Mucosa of rectum (tissue), 2 donors: Measurements from ENCODE around the gene MYO1F.

ENCODE experiments used
- H3K27ac ChIP-seq, 2 donors: one replicate each; pipeline ENCODE4 v1.7.0; 2013; ENCODE audit warnings: inconsistent platforms in 2 of 2, low read depth in 2 of 2, low read length in 2 of 2
- H3K27me3 ChIP-seq, 2 donors: one replicate each; pipeline ENCODE4 v1.7.0; 2013; ENCODE audit warnings: low read length in 2 of 2; ENCODE audit not compliant: control insufficient read depth in 2 of 2, insufficient read depth in 2 of 2
- H3K36me3 ChIP-seq, 2 donors: one replicate each; pipeline ENCODE4 v1.7.0; 2013; ENCODE audit warnings: low read length in 2 of 2; ENCODE audit not compliant: control insufficient read depth in 2 of 2, insufficient read depth in 2 of 2
- H3K4me1 ChIP-seq, 2 donors: one replicate each; pipeline ENCODE4 v1.7.0; 2013; ENCODE audit warnings: low read length in 2 of 2, mild to moderate bottlenecking in 1 of 2; ENCODE audit not compliant: control insufficient read depth in 2 of 2, insufficient read depth in 2 of 2
- H3K4me3 ChIP-seq, 2 donors: one replicate each; pipeline ENCODE4 v1.7.0; 2013; ENCODE audit warnings: low read length in 2 of 2
- H3K9ac ChIP-seq, 2 donors: one replicate each; pipeline ENCODE4 v1.7.0; 2013; ENCODE audit warnings: low read length in 2 of 2, low read depth in 1 of 2, mild to moderate bottlenecking in 1 of 2
- H3K9me3 ChIP-seq, 2 donors: one replicate each; pipeline ENCODE4 v1.7.0; 2013; ENCODE audit warnings: low read length in 2 of 2; ENCODE audit not compliant: control insufficient read depth in 2 of 2
- donor health status: healthy.
- donor health status: Normal muscosa, but diverticular disease.

The MYO1F gene

DNA sequence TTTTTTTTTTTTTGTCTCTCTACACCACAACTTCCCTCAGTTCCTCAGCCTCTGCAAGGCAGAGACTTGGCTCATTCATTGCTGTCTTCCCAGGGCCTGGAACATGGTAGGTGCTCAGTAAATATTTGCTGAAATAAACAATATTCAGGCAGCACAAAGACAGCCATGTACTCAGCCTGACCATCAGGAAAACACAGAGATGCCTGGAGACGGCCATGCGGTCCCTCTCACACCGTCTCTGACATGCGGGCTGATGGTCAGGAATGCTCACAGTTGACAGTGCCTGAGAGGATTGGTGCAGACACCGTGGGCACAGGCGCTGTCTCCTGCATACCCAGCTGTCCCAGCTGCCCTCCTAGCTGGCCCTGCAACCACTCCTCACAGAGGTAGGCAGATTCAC, 75.7 kb downstream of the MYO1F start:
- Histone ChIP-seq H3K4me3 (no peak overlapping the region), H3K36me3 (no peaks in the 10 kb centered on the region), H3K27ac (no peak overlapping the region), H3K27me3 (no peaks in the 10 kb centered on the region), H3K9me3 (no peaks in the 10 kb centered on the region), H3K9ac (no peak overlapping the region), H3K4me1 (peaks cover 3 to 7% of the 10 kb centered on the region in 2 donors)

DNA sequence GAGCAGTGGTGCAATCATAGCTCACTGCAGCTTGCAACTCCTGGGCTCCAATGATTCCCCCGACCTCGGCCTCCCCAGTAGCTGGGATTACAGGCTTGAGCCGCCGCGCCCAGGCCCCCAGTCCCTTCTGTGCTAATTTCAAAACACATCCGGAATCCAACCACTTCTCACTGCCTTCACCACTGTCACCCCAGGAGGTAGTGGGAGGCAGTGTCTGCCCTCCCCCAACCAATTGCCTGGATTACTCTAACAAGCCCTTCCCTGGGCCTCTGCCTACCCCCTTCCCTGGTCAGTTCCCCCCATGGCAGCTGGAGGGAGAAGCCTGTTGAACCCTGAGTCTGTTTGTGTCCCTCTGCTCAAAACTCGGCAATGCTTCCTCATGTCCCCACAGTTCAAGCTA, 77.1 kb downstream of the MYO1F start:
- no peaks in the 10 kb centered on the region for H3K9me3 ChIP-seq
- no peak overlapping the region for H3K9ac ChIP-seq
- no peaks in the 10 kb centered on the region for H3K27me3 ChIP-seq
- H3K27ac ChIP-seq, result no peak overlapping the region
- H3K4me1 ChIP-seq, result no peaks in the 10 kb centered on the region
- no peaks in the 10 kb centered on the region for H3K36me3 ChIP-seq
- H3K4me3 ChIP-seq, result no peak overlapping the region

DNA sequence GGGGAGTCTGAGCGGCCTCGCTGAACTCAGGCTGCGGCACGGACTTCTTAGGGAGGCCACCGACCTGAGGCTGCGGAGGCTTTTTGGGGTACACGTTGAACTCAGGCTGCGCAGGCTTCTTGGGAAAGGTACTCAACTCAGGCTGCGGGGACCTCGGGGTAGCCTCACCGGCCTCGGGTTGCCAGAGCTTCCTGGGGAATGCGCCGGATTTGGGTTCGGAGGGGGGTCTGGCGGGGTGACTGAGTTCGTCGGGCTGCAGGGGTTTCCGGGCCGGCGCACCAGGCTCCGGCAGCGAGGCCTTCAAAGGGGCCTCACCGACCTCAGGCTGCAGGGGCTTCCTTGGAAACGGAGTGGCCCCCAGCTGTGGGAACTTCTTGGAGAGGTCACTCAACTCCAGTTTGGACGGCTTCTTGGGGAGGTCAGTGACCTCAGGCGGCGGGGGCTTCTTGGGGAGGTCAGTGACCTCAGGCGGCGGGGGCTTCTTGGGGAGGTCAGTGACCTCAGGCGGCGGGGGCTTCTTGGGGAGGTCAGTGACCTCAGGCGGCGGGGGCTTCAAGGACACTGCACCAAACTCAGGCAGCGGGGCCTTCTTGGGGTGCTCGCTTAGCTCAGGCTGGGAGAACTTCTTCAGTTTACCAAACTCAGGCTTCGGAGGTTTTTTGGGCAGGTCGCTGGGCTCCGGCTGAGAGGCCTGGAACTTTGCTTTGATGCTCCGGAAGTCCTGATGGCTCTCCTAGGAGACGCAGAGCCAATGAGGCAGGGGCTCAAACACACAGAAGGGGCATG, 78.0 kb downstream of the MYO1F start:
- no peak overlapping the region for H3K27ac ChIP-seq
- no peaks in the 10 kb centered on the region for H3K27me3 ChIP-seq
- no peak overlapping the region for H3K4me3 ChIP-seq
- H3K9me3 ChIP-seq, result no peaks in the 10 kb centered on the region
- no peaks in the 10 kb centered on the region for H3K36me3 ChIP-seq
- H3K9ac ChIP-seq, result no peak overlapping the region
- no peaks in the 10 kb centered on the region for H3K4me1 ChIP-seq

DNA sequence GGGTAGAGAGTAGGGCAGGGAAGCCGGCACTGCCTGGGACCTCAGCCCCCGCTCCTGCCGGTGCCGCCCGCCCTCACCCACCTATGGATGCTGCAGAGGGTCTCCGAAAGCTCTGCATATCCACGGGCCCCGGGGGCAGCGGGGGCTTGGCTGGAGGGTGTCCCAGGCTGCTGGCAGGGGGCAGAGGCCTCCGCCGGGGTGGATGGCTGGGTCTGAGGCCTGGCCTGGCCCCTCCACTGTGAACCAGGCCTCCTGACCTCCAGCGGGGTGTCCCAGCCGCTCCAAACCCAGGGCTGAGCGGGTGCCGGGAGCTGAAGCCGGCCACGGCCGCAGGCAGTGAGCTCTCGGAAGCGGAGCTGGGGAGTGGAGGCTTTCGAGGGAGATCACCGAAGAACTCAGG, 78.9 kb downstream of the MYO1F start:
- no peaks in the 10 kb centered on the region for H3K27me3 ChIP-seq
- no peak overlapping the region for H3K4me3 ChIP-seq
- no peaks in the 10 kb centered on the region for H3K36me3 ChIP-seq
- H3K27ac ChIP-seq, result no peak overlapping the region
- no peaks in the 10 kb centered on the region for H3K9me3 ChIP-seq
- no peak overlapping the region for H3K9ac ChIP-seq
- no peaks in the 10 kb centered on the region for H3K4me1 ChIP-seq

DNA sequence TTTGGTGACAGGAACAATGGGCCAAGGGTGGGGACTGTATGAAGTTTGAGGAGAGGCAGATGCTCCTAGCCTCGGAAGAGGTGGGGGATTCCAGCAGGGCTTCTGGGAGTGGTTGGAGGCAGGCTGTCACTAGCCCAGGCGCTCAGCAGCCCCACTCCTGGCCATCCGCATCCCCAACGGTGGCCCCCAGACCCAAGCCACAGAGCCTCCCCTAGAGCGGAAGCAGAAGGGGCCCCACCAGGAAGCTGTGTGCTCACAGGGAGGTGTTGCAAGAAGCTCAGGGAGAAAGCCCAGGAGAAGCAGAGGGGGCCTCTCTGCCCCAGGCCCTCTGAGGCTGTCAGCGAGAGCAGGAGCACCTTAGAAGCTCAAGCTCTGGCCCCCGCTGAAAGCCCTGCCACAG, 83.1 kb downstream of the MYO1F start:
- H3K27ac ChIP-seq, result no peak overlapping the region
- H3K4me3 ChIP-seq, result no peak overlapping the region

DNA sequence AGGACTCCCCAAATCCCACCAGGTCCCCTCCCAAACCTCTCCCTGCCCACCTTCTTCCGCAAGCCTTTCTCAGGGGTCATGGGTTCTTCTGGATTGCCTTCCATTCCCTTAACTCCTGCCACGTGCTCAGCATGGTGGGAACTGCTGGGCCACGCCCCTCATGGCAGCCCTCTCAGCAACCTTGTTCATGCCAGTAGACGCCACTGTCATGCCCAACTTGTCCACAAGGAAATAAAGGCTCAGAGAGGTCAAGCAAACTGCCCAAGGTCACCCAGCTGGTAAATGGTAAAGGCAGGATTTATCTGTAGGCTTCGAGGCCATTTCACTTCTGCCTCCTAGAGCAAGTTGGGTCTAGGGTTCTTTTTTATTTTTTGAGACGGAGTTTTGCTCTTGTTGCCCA, 85.7 kb downstream of the MYO1F start:
- H3K4me3 ChIP-seq, result no peak overlapping the region
- H3K36me3 ChIP-seq, result peaks cover 20 to 26% of the 10 kb centered on the region in 2 donors
- no peak overlapping the region for H3K9ac ChIP-seq
- H3K9me3 ChIP-seq, result no peaks in the 10 kb centered on the region
- H3K27ac ChIP-seq, result no peak overlapping the region
- peaks cover 0 to 3% of the 10 kb centered on the region in 2 donors for H3K4me1 ChIP-seq
- H3K27me3 ChIP-seq, result no peaks in the 10 kb centered on the region

More for the DNA sequence above, 83.1 kb downstream of the MYO1F start:
- H3K27me3 ChIP-seq, result no peaks in the 10 kb centered on the region
- peaks cover 0 to 2% of the 10 kb centered on the region in 2 donors for H3K36me3 ChIP-seq
- no peaks in the 10 kb centered on the region for H3K4me1 ChIP-seq
- H3K9ac ChIP-seq, result no peak overlapping the region
- no peaks in the 10 kb centered on the region for H3K9me3 ChIP-seq

DNA sequence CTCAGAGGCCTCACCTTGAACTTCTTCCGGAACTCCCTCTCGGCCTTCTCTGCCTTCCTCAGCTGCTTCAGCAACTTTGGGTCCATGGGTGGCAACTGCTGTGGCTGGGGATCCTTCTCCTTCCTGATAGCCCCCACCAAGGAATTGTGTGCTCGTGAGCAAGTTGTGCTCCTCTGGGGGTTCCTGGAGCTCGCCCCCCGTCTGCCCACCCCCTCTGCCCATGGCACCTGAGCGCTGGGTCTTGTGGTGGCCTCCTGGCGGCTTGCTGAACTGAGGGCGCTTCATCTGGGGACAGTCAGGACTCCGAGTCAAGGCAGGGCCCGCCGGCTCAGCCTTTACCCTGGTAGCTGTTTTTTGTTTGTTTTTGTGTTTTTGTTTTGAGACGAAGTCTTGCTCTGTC, 86.4 kb downstream of the MYO1F start:
- peaks cover 27 to 33% of the 10 kb centered on the region in 2 donors for H3K36me3 ChIP-seq

DNA sequence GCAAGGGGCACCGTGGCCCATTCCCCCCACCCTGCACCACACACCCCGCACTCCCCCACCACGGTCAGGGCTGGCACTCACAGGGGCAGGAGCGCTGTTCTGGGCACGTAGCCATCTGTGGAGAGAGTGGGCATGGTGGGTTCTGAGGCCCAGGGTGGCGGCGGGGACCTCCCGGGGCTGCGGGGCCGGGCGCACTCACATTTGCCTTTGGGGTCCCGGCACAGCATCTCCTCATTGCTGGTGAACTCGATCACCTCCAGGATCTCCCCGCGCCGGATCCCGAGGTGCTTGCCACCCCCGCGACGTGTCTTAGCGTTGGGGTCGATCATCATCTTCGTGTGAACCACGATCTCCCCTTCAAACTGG, 86.9 kb downstream of the MYO1F start:
- Histone ChIP-seq H3K9me3 (no peaks in the 10 kb centered on the region), H3K27me3 (no peaks in the 10 kb centered on the region), H3K9ac (no peak overlapping the region), H3K36me3 (peaks cover 32 to 38% of the 10 kb centered on the region in 2 donors), H3K4me1 (peaks cover 0 to 4% of the 10 kb centered on the region in 2 donors), H3K4me3 (no peak overlapping the region), H3K27ac (no peak overlapping the region)

More for the DNA sequence above, 86.4 kb downstream of the MYO1F start:
- Histone ChIP-seq H3K27ac (no peak overlapping the region), H3K27me3 (no peaks in the 10 kb centered on the region), H3K9ac (no peak overlapping the region), H3K4me3 (no peak overlapping the region), H3K4me1 (peaks cover 0 to 4% of the 10 kb centered on the region in 2 donors), H3K9me3 (no peaks in the 10 kb centered on the region)

DNA sequence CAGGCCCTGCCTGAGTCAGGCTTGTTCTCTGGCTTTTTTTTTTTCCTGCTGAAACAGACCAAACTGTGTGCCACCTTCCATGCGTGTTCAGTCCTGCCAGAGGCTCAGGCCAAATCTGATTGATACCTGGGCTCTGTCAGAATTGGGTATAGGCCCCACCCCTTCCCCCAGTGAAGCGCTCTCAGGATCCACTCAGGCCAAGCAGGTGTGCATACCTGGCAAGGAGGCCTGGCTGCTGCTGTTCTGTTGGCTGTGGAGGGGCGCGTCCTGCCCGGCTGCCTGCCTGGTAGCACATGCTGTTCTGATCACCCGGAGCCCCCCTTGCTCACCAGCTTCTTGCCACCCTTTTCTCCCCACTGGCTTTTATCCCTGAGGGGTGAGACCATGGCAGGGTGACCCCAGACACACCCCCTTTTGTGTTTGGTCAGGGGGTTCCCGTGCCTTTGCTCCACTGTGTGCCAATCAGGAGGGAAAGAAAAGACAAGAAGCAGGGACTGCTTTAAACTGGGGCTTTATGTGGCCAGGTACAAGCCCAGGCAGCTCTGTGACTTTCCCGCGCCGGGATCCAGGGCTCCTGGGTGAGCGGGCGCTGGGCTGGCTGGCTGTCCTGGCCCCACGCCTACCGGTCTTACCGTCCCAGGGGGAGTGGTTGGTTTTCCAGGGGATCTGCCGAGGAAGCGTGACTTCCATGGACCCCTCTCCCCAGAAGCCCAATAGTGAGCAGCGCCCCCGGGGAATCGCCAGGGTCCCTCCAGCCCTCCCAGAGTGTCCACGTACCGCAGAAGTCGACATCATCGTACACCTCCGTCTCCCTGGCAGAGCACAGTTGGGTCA, 87.5 kb downstream of the MYO1F start:
- H3K27ac ChIP-seq, result no peak overlapping the region
- H3K9ac ChIP-seq, result no peak overlapping the region
- peaks cover 38 to 44% of the 10 kb centered on the region in 2 donors for H3K36me3 ChIP-seq
- H3K4me1 ChIP-seq, result peaks cover 0 to 4% of the 10 kb centered on the region in 2 donors
- no peak overlapping the region for H3K4me3 ChIP-seq
- no peaks in the 10 kb centered on the region for H3K9me3 ChIP-seq
- H3K27me3 ChIP-seq, result no peaks in the 10 kb centered on the region

DNA sequence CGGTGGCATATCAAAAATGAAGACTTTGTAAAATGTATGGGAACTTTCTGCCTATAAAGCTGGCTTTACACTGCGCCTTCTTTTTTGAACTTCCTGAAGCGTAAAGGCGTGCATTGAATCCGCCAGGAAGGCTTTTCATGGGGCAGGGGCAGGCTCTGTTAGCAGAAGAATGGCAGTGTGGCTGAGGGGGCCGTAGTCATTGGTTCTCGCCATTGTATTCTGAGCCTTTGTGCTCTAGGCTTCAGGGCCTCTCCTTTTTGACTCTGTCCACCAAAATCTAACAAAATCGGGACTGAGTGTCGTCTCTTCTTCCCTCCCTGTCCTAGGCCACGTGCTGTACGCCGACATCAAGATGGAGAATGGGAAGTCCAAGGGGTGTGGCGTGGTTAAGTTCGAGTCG, 88.9 kb downstream of the MYO1F start:
- no peak overlapping the region for H3K27ac ChIP-seq

More for the DNA sequence above, 88.9 kb downstream of the MYO1F start:
- Histone ChIP-seq H3K9me3 (no peaks in the 10 kb centered on the region), H3K9ac (no peak overlapping the region), H3K4me3 (no peak overlapping the region), H3K4me1 (peaks cover 0 to 4% of the 10 kb centered on the region in 2 donors), H3K36me3 (peaks cover 43 to 50% of the 10 kb centered on the region in 2 donors), H3K27me3 (no peaks in the 10 kb centered on the region)
